Esophagus muscularis mucosa (tissue), 4 donors: Measurements from ENCODE around the gene PYCR2. TPM values are rescaled to one million over a fixed set of nuclear protein-coding genes. Genes with fewer than 3 reads are reported as not detected.

Experiments
- DNase-seq: peaks from one replicate; pipeline ENCODE4 v3.0.0-alpha.2; 2017; ENCODE audit errors: extremely low spot score
- H3K27ac ChIP-seq, 4 donors: fragments of 200-600 bp; sonication (generic); replicated peaks in 1 of 4; 1 replicate in 3 of 4; 2 replicates in 1 of 4; pipeline ENCODE4 v1.5.1; 2016 to 2019; ENCODE audit warnings: mild to moderate bottlenecking in 1 of 4
- H3K27me3 ChIP-seq, 4 donors: fragments of 200-600 bp; sonication (generic); one replicate each; pipeline versions ENCODE4 v1.5.1 to v1.6.0; 2016 to 2019
- H3K36me3 ChIP-seq, 4 donors: fragments of 200-600 bp; sonication (generic); one replicate each; pipeline ENCODE4 v1.5.1; 2016 to 2019
- H3K4me1 ChIP-seq, 4 donors: fragments of 200-600 bp; sonication (generic); one replicate each; pipeline ENCODE4 v1.5.1; 2016 to 2019
- H3K4me3 ChIP-seq, 4 donors: fragments of 200-600 bp; sonication (generic); 1 replicate in 2 of 4; 2 replicates in 2 of 4; pipeline ENCODE4 v1.5.1; 2016 to 2019; ENCODE audit warnings: mild to moderate bottlenecking in 4 of 4, moderate library complexity in 1 of 4
- H3K9me3 ChIP-seq, 4 donors: fragments of 200-600 bp; sonication (generic); 1 replicate in 3 of 4; 2 replicates in 1 of 4; pipeline ENCODE4 v1.5.1; 2016 to 2019
- CTCF ChIP-seq, 3 experiments: fragments of 200-600 bp in 2 of 3; fragments of 450-650 bp in 1 of 3; sonication (generic) in 2 of 3; IDR thresholded peaks; one replicate each; pipeline ENCODE4 v1.5.1; 2017 to 2019; ENCODE audit warnings: antibody characterized with exemption in 3 of 3, mild to moderate bottlenecking in 2 of 3, moderate library complexity in 1 of 3
- EP300 ChIP-seq: sonication (generic); formaldehyde crosslinking; IDR thresholded peaks from one replicate; pipeline ENCODE4 v1.6.1; 2017; ENCODE audit warnings: antibody characterized with exemption
- POLR2A ChIP-seq: fragments of 450-650 bp; IDR thresholded peaks from one replicate; pipeline ENCODE4 v1.6.1; 2017; ENCODE audit warnings: antibody characterized with exemption, moderate library complexity, mild to moderate bottlenecking, low read depth
- POLR2AphosphoS5 ChIP-seq, 2 donors: sonication (generic); formaldehyde crosslinking; IDR thresholded peaks; one replicate each; pipeline ENCODE4 v1.6.1; 2017; ENCODE audit warnings: antibody characterized with exemption in 2 of 2
- WGBS: methylation state at CpG from one replicate; pipeline ENCODE4 v1.1.5; 2018; 5-methylcytosine and 5-hydroxymethylcytosine counted together
- intact Hi-C: fragments of 100-400 bp; cut with DNase I; formaldehyde crosslinking; loops from one replicate; pipeline ENCODE4 v1.15.1; 2023
- total RNA-seq, 4 donors: library from RNA; depleted of rRNA; stranded (reverse); fragments of >200 nt; gene quantifications; one replicate each; pipeline versions ENCODE4 v1.1.0 to v1.2.1, GENCODE V29; 2016

PYCR2 gene
- total RNA-seq, 4 donors from 2014 or later, result 37.4 to 73.6 (median 58.2) TPM

GRCh38 chr1:225881959-225882693 is 41.9 kb downstream of the PYCR2 start, which contains the start of gene TMEM63A:
Gene TMEM63A (minus strand): TSS chr1:225882380. CDS start chr1:225877580, 4,800 bp downstream.
- intact Hi-C loops, result no loop called here
- H3K4me1 ChIP-seq, result peaks cover 43 to 57% (median 54%) of the 10 kb centered on the region in 4 donors
- TF ChIP-seq POLR2A, result peak; percentile 64
- no peak for TF ChIP-seq EP300
- peak in 2 of 3 experiments; percentile 45 to 55 for TF ChIP-seq CTCF (IDR thresholded peaks at IDR 0.05)
- peak; percentile 89 to 92 for TF ChIP-seq POLR2AphosphoS5 (IDR thresholded peaks at IDR 0.05)
- 3% methylated on average over 10 of the region's 64 CpGs for WGBS
- peak; percentile 97 for DNase-seq
- peak within 1 kb of the TSS; percentile 79 to 98 (median 88) for H3K4me3 ChIP-seq
- peak within 1 kb of the TSS; percentile 82 to 92 (median 89) for H3K27ac ChIP-seq
- no peaks in the 10 kb centered on the region for H3K27me3 ChIP-seq
- H3K36me3 ChIP-seq, result peaks cover 0 to 5% (median 3%) of the 10 kb centered on the region in 4 donors
- H3K9me3 ChIP-seq, result no peaks in the 10 kb centered on the region

- 15% methylated on average over 20 of the region's 25 CpGs for WGBS
- no peak for DNase-seq
- peak overlapping the region; percentile 82 to 92 (median 89) for H3K27ac ChIP-seq
- H3K27me3 ChIP-seq, result no peaks in the 10 kb centered on the region
- no peaks in the 10 kb centered on the region for H3K9me3 ChIP-seq
- TF ChIP-seq POLR2A (no peak), CTCF (IDR thresholded peaks at IDR 0.05) (no peak), POLR2AphosphoS5 (IDR thresholded peaks at IDR 0.05) (no peak), EP300 (no peak)
- H3K4me3 ChIP-seq, result peak overlapping the region; percentile 79 to 98 (median 88)
- peaks cover 45 to 62% (median 55%) of the 10 kb centered on the region in 4 donors for H3K4me1 ChIP-seq
- intact Hi-C loops, result no loop called here
- H3K36me3 ChIP-seq, result peaks cover 0 to 13% (median 10%) of the 10 kb centered on the region in 4 donors
Observed at GRCh38 chr1:225881081-225881958, 42.7 kb downstream of the PYCR2 start.

GRCh38 chr1:225880636-225881035 is 43.4 kb downstream of the PYCR2 start:
- intact Hi-C loops, result no loop called here
- no peaks in the 10 kb centered on the region for H3K9me3 ChIP-seq

GRCh38 chr1:225880222-225880588 is 43.8 kb downstream of the PYCR2 start:
- peaks cover 0 to 23% (median 17%) of the 10 kb centered on the region in 4 donors for H3K36me3 ChIP-seq
- 100% methylated on average over 2 of the region's 2 CpGs for WGBS
- H3K9me3 ChIP-seq, result no peaks in the 10 kb centered on the region
- H3K4me3 ChIP-seq, result peak overlapping the region in 2 of 4 donors; percentile 79 to 98
- H3K27ac ChIP-seq, result peak overlapping the region; percentile 11 to 92 (median 38)
- H3K27me3 ChIP-seq, result no peaks in the 10 kb centered on the region
- TF ChIP-seq EP300, result no peak
- TF ChIP-seq POLR2A, result no peak
- TF ChIP-seq POLR2AphosphoS5 (IDR thresholded peaks at IDR 0.05), result no peak
- no peak for TF ChIP-seq CTCF (IDR thresholded peaks at IDR 0.05)
- intact Hi-C loops, result no loop called here
- DNase-seq, result no peak
- peaks cover 45 to 62% (median 55%) of the 10 kb centered on the region in 4 donors for H3K4me1 ChIP-seq

More at GRCh38 chr1:225880636-225881035, 43.4 kb downstream of the PYCR2 start:
- no peak for TF ChIP-seq CTCF (IDR thresholded peaks at IDR 0.05)
- TF ChIP-seq POLR2A, result no peak
- TF ChIP-seq POLR2AphosphoS5 (IDR thresholded peaks at IDR 0.05), result no peak
- TF ChIP-seq EP300, result no peak
- 52% methylated on average over 5 of the region's 5 CpGs for WGBS
- H3K27me3 ChIP-seq, result no peaks in the 10 kb centered on the region
- DNase-seq, result no peak
- peaks cover 0 to 19% (median 15%) of the 10 kb centered on the region in 4 donors for H3K36me3 ChIP-seq
- peaks cover 45 to 62% (median 55%) of the 10 kb centered on the region in 4 donors for H3K4me1 ChIP-seq
- H3K4me3 ChIP-seq, result peak overlapping the region; percentile 79 to 98 (median 88)
- peak overlapping the region; percentile 82 to 92 (median 89) for H3K27ac ChIP-seq
